Hepatocyte (in vitro differentiated cells): Measurements from ENCODE around the gene ARHGAP42. TPM values are rescaled to one million over a fixed set of nuclear protein-coding genes. Genes with fewer than 3 reads are reported as not detected.
"Not testable (repeated sequence)": the region's sequence is repeated elsewhere in the genome, so short reads cannot be mapped to it uniquely, and the experiment has no call there.

Experiments
- DNase-seq: peaks from one replicate; pipeline ENCODE4 v3.0.0-alpha.2; 2016; ENCODE audit warnings: low spot score
- H2AFZ ChIP-seq: fragments of 200-600 bp; sonication (generic); 2 replicates; pipeline ENCODE4 v1.6.0; 2016; ENCODE audit warnings: antibody characterized with exemption, mild to moderate bottlenecking
- H3K27ac ChIP-seq: fragments of 200-600 bp; sonication (generic); 2 replicates; pipeline ENCODE4 v1.5.1; 2016; ENCODE audit warnings: mild to moderate bottlenecking
- H3K27me3 ChIP-seq: fragments of 200-600 bp; sonication (generic); 2 replicates; pipeline ENCODE4 v1.6.1; 2016
- H3K36me3 ChIP-seq: fragments of 200-600 bp; sonication (generic); replicated peaks from 2 replicates; pipeline ENCODE4 v1.5.1; 2016; ENCODE audit warnings: low read depth; ENCODE audit not compliant: insufficient read depth
- H3K4me1 ChIP-seq: fragments of 200-600 bp; sonication (generic); 2 replicates; pipeline ENCODE4 v1.5.1; 2016; ENCODE audit warnings: mild to moderate bottlenecking, moderate library complexity; ENCODE audit not compliant: insufficient read depth
- H3K4me2 ChIP-seq: fragments of 200-600 bp; sonication (generic); 2 replicates; pipeline ENCODE4 v1.6.0; 2016
- H3K4me3 ChIP-seq: fragments of 200-600 bp; sonication (generic); 2 replicates; pipeline ENCODE4 v1.5.1; 2016; ENCODE audit warnings: mild to moderate bottlenecking
- H3K79me2 ChIP-seq: fragments of 200-600 bp; sonication (generic); 2 replicates; pipeline ENCODE4 v1.6.0; 2017; ENCODE audit warnings: mild to moderate bottlenecking
- H3K9me2 ChIP-seq: fragments of 200-600 bp; sonication (generic); replicated peaks from 2 replicates; pipeline ENCODE4 v1.6.0; 2017; ENCODE audit warnings: mild to moderate bottlenecking; ENCODE audit not compliant: insufficient read depth
- H3K9me3 ChIP-seq: fragments of 200-600 bp; sonication (generic); 2 replicates; pipeline ENCODE4 v1.5.1; 2016; ENCODE audit warnings: low read depth, mild to moderate bottlenecking
- H4K20me1 ChIP-seq: fragments of 200-600 bp; sonication (generic); 2 replicates; pipeline ENCODE4 v1.6.0; 2016; ENCODE audit warnings: mild to moderate bottlenecking; ENCODE audit not compliant: insufficient read depth, poor library complexity, severe bottlenecking
- EZH2 ChIP-seq: fragments of 200-600 bp; sonication (generic); IDR thresholded peaks from 2 replicates; pipeline ENCODE4 v1.6.1; 2016; ENCODE audit warnings: antibody characterized with exemption, mild to moderate bottlenecking, borderline replicate concordance
- EZH2phosphoT487 ChIP-seq: fragments of 200-600 bp; sonication (generic); IDR thresholded peaks from one replicate; pipeline ENCODE4 v1.6.1; 2018; ENCODE audit warnings: antibody characterized with exemption, mild to moderate bottlenecking, low read depth, moderate library complexity; ENCODE audit not compliant: unreplicated experiment, severe bottlenecking
- WGBS: methylation state at CpG from one replicate; pipeline ENCODE4 v1.1.6; 2016; ENCODE audit warnings: low lambda C conversion rate; ENCODE audit errors: missing lambda C conversion rate; 5-methylcytosine and 5-hydroxymethylcytosine counted together
- polyA plus RNA-seq: library from polyadenylated mRNA; unstranded; fragments of >200 nt; fragmentation: Nextera tagmentation; extraction: Ambion mirVana; gene quantifications from 2 replicates; pipeline ENCODE4 v1.2.1, GENCODE V29; 2016
- total RNA-seq: library from RNA; depleted of rRNA; stranded (reverse); fragments of >200 nt; gene quantifications from 2 replicates; pipeline ENCODE4 v1.2.3, GENCODE V29; 2014
- TF ChIP-seq, protein P1 (sequence below): fragments of 200-600 bp; sonication (generic); IDR thresholded peaks from 2 replicates; pipeline ENCODE4 v1.5.1; 2016; ENCODE audit warnings: antibody characterized with exemption, mild to moderate bottlenecking; ENCODE audit not compliant: poor library complexity

Gene ARHGAP42
- total and polyA plus RNA-seq, 2 experiments from 2014 or later, result 8.7 to 26.5 TPM

DNA sequence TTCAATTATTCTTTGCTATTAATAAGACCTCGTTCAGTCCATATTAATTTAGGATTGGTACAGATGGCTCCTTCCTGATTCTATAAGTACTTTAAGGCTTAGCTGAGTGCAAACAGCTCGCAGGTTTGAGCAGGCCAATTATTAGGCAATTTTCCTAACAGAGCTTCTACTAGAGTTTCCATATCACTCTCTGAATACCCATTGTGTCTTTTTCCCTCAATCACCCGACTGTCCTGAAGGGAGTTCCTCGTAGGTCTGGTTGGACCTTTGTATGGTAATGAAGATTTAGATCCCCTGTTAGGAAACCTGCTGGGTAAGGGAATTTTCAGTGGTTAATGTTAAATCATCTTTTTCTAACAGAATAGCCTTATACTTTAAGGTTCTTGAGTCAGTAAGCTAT lies 61.1 kb downstream of the ARHGAP42 start:
- Histone ChIP-seq H3K36me3 (no peaks in the 10 kb centered on the region), H3K27ac (no peak overlapping the region), H3K79me2 (peaks cover 58% of the 10 kb centered on the region), H3K4me3 (no peak overlapping the region), H3K4me1 (no peaks in the 10 kb centered on the region), H3K27me3 (no peaks in the 10 kb centered on the region), H4K20me1 (no peaks in the 10 kb centered on the region), H2AFZ (no peak overlapping the region), H3K9me3 (peaks cover 5% of the 10 kb centered on the region), H3K4me2 (no peak overlapping the region), H3K9me2 (no peaks in the 10 kb centered on the region)
- WGBS, result 57% methylated on average over 4 of the region's 4 CpGs
- TF ChIP-seq EZH2phosphoT487, result no peak
- TF ChIP-seq, protein P1, sequence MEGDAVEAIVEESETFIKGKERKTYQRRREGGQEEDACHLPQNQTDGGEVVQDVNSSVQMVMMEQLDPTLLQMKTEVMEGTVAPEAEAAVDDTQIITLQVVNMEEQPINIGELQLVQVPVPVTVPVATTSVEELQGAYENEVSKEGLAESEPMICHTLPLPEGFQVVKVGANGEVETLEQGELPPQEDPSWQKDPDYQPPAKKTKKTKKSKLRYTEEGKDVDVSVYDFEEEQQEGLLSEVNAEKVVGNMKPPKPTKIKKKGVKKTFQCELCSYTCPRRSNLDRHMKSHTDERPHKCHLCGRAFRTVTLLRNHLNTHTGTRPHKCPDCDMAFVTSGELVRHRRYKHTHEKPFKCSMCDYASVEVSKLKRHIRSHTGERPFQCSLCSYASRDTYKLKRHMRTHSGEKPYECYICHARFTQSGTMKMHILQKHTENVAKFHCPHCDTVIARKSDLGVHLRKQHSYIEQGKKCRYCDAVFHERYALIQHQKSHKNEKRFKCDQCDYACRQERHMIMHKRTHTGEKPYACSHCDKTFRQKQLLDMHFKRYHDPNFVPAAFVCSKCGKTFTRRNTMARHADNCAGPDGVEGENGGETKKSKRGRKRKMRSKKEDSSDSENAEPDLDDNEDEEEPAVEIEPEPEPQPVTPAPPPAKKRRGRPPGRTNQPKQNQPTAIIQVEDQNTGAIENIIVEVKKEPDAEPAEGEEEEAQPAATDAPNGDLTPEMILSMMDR, result no peak
- DNase-seq, result no peak

DNA sequence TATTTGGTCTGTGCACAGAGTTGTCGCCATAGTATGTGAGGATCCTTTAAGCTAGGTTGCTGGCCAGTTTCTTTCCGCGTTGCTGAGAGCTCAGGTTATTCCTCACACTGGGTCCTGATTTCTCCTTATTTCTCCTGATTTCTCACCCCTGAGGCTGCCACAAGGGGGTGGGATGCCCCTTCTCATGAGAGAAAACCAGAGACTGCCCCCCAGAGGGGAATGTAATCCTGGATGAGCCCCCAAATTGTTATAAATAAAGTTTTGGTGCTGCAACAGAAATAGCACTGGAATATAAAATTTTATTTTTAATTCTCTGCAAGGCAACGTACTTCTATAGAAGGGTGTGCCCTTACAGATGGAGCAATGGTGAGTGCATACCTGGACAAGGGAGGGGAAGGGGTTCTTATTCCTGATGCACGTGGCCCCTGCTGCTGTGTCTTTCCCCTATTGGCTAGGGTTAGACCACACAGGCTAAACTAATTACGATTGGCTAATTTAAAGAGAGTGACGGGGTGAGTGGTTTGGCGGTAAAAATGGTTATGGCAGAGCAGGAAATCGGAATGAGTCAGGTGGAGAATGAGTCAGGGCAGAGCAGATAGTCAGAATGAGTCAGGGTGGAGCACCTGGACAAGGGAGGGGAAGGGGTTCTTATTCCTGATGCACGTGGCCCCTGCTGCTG lies 62.9 kb downstream of the ARHGAP42 start:
- WGBS, result 97% methylated on average over 10 of the region's 10 CpGs
- not testable (repeated sequence) for H4K20me1 ChIP-seq, H3K9me2 ChIP-seq, H3K9me3 ChIP-seq, DNase-seq, H3K36me3 ChIP-seq, H3K27me3 ChIP-seq, H3K27ac ChIP-seq, H2AFZ ChIP-seq, H3K4me2 ChIP-seq, H3K4me1 ChIP-seq, H3K4me3 ChIP-seq
- H3K79me2 ChIP-seq, result peaks cover 54% of the 10 kb centered on the region

DNA sequence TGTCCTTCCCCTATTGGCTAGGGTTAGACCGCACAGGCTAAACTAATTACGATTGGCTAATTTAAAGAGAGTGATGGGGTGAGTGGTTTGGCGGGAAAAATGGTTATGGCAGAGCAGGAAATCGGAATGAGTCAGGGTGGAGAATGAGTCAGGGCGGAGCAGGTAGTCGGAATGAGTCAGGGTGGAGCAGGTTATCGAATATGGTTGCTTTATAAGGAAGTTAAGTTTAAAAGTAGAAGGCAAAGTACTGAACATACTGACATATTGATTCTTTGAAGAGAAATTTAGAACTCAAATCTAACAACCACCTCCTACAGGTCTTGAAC lies 63.4 kb downstream of the ARHGAP42 start:
- not testable (repeated sequence) for H3K27me3 ChIP-seq, H3K36me3 ChIP-seq, DNase-seq, H3K4me3 ChIP-seq, H3K9me2 ChIP-seq, H4K20me1 ChIP-seq, H3K4me1 ChIP-seq, H3K27ac ChIP-seq, H2AFZ ChIP-seq, H3K9me3 ChIP-seq, H3K4me2 ChIP-seq
- WGBS, result 98% methylated on average over 7 of the region's 7 CpGs
- H3K79me2 ChIP-seq, result peaks cover 52% of the 10 kb centered on the region

DNA sequence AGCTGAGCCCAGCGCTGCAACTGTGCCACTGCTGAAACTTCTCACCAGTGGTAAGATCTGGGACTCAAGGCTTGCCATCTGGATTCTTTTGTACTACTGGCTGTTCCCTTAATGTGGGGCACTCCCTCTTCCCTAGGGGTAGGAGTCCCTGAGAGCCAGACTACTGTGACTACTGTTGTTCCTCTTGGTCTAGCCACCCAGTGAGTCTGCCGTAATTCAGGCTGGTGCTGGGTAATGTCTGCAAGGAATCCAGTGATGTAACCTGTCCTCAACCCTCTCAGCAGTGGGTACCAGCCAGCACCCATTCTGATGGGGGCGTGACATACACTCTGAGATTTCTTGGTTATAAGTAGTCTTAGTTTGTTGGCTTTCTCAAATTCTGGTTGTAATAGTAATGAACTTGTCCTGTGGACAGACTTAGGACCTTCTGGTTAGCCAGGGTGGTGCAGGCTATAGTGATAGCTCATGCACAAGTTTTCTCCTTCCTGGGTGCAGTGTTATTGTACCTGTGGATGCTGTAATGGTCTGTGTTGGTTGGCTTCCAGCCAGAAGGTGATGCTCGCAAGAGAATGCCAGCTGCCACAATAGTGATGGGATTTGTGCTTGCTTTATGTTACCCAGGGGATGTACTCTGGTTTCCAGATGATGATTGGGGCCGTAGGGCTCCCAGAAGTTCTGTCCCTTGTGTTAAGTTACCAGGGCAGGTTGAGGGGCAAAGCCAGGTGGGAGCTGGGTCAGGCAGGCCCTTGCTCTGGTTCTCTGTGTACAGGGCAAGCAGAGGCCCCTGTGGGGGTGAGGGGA lies 65.5 kb downstream of the ARHGAP42 start:
- H3K4me3 ChIP-seq, result no peak overlapping the region
- TF ChIP-seq EZH2phosphoT487, result no peak
- TF ChIP-seq EZH2, result no peak
- TF ChIP-seq, protein P1, result no peak
- H3K36me3 ChIP-seq, result no peaks in the 10 kb centered on the region
- 83% methylated on average over 5 of the region's 5 CpGs for WGBS
- H3K27me3 ChIP-seq, result no peaks in the 10 kb centered on the region
- H3K4me1 ChIP-seq, result peaks cover 5% of the 10 kb centered on the region
- no peaks in the 10 kb centered on the region for H3K9me2 ChIP-seq
- H3K4me2 ChIP-seq, result no peak overlapping the region
- peaks cover 45% of the 10 kb centered on the region for H3K79me2 ChIP-seq
- H3K9me3 ChIP-seq, result peaks cover 5% of the 10 kb centered on the region
- no peak for DNase-seq
- H3K27ac ChIP-seq, result no peak overlapping the region
- no peak overlapping the region for H2AFZ ChIP-seq
- no peaks in the 10 kb centered on the region for H4K20me1 ChIP-seq
